IMR-90 (cell line): ENCODE results near the gene UBASH3A. TPM values are rescaled to one million over a fixed set of nuclear protein-coding genes. Genes with fewer than 3 reads are reported as not detected.

ENCODE experiments used
- ATAC-seq: fragments of 200-7000 bp; cut with Tn5 transposase; 2 replicates; pipeline ENCODE4 v1.9.1; 2020; ENCODE audit warnings: low read depth, mild to moderate bottlenecking, moderate library complexity
- BruUV-seq: library from RNA; stranded (reverse); fragments of 400-500 nt; replicated peaks from 2 replicates; lab custom pipeline; 2021; lab: Mats Ljungman, UMichigan
- CTCF ChIA-PET: fragments of 300-600 bp; formaldehyde crosslinking; extraction: SDS; loops from one replicate; lab custom pipeline; 2021; ENCODE audit warnings: antibody characterized with exemption; lab: Yijun Ruan, JAX
- POLR2A ChIA-PET: fragments of 300-600 bp; sonication (Branson Sonifier 250); formaldehyde crosslinking; loops from one replicate; lab custom pipeline; 2022; ENCODE audit warnings: antibody characterized with exemption; ENCODE audit not compliant: unreplicated experiment; lab: Charles Lee
- DNase-seq: peaks from one replicate; pipeline ENCODE4 v3.0.0; 2013
- H2AFZ ChIP-seq: replicated peaks from 2 replicates; pipeline ENCODE3; 2013; ENCODE audit warnings: low read length, mild to moderate bottlenecking; ENCODE audit not compliant: poor library complexity
- H2AK5ac ChIP-seq: 2 replicates; pipeline ENCODE4 v1.6.1; 2013; ENCODE audit warnings: low read depth, low read length, inconsistent platforms
- H2AK9ac ChIP-seq: replicated peaks from 2 replicates; pipeline ENCODE3; 2013; ENCODE audit warnings: mild to moderate bottlenecking, low read depth, low read length, moderate library complexity; ENCODE audit not compliant: poor library complexity
- H2BK120ac ChIP-seq: 2 replicates; pipeline ENCODE4 v1.6.1; 2013; ENCODE audit warnings: low read depth, low read length, inconsistent platforms
- H2BK15ac ChIP-seq: 3 replicates; pipeline ENCODE4 v1.6.1; 2013; ENCODE audit warnings: low read depth, low read length, inconsistent platforms
- H2BK20ac ChIP-seq: 2 replicates; pipeline ENCODE4 v1.6.1; 2013; ENCODE audit warnings: low read depth, mild to moderate bottlenecking, inconsistent platforms, low read length, moderate library complexity
- H2BK5ac ChIP-seq: 2 replicates; pipeline ENCODE4 v1.6.1; 2013; ENCODE audit warnings: mild to moderate bottlenecking, low read depth, low read length, inconsistent platforms; ENCODE audit not compliant: poor library complexity, severe bottlenecking
- H3K14ac ChIP-seq: replicated peaks from 2 replicates; pipeline ENCODE4 v1.6.1; 2013; ENCODE audit warnings: low read depth, low read length, inconsistent platforms
- H3K18ac ChIP-seq: 2 replicates; pipeline ENCODE4 v1.6.1; 2013; ENCODE audit warnings: low read depth, low read length, control low read depth
- H3K23ac ChIP-seq: 2 replicates; pipeline ENCODE4 v1.6.1; 2013; ENCODE audit warnings: low read depth, low read length, inconsistent platforms
- H3K27ac ChIP-seq: 2 replicates; pipeline ENCODE4 v1.5.1; 2013; ENCODE audit warnings: mild to moderate bottlenecking, control low read depth, low read length; ENCODE audit not compliant: insufficient read depth
- H3K27me3 ChIP-seq: 2 replicates; pipeline ENCODE4 v1.6.1; 2013; ENCODE audit warnings: low read length; ENCODE audit not compliant: control insufficient read depth, insufficient read depth
- H3K36me3 ChIP-seq: 2 replicates; pipeline ENCODE4 v1.6.1; 2013; ENCODE audit warnings: low read length, mixed read lengths; ENCODE audit not compliant: control insufficient read depth, insufficient read depth
- H3K4ac ChIP-seq: 2 replicates; pipeline ENCODE4 v1.6.1; 2013; ENCODE audit warnings: low read depth, low read length, inconsistent platforms
- H3K4me1 ChIP-seq: 2 replicates; pipeline ENCODE4 v1.6.1; 2013; ENCODE audit warnings: low read length, mixed read lengths; ENCODE audit not compliant: control insufficient read depth, insufficient read depth
- H3K4me2 ChIP-seq: 2 replicates; pipeline ENCODE4 v1.6.1; 2013; ENCODE audit warnings: low read depth, mild to moderate bottlenecking, control low read depth, low read length, moderate library complexity
- H3K4me3 ChIP-seq: 2 replicates; pipeline ENCODE4 v1.5.1; 2013; ENCODE audit warnings: low read depth, mild to moderate bottlenecking, control low read depth, low read length, moderate library complexity; ENCODE audit not compliant: insufficient read depth
- H3K56ac ChIP-seq: 2 replicates; pipeline ENCODE4 v1.6.1; 2013; ENCODE audit warnings: low read length, inconsistent platforms; ENCODE audit not compliant: insufficient read depth; ENCODE audit errors: extremely low read depth
- H3K79me1 ChIP-seq, 2 experiments: 2 replicates each; pipeline ENCODE4 v1.6.1; 2013; ENCODE audit warnings: low read length in 2 of 2, inconsistent platforms in 1 of 2, low read depth in 1 of 2
- H3K9ac ChIP-seq: 2 replicates; pipeline ENCODE4 v1.6.1; 2013; ENCODE audit warnings: low read depth, low read length, control low read depth
- H3K9me1 ChIP-seq: 2 replicates; pipeline ENCODE4 v1.6.1; 2013; ENCODE audit warnings: low read length, inconsistent platforms; ENCODE audit not compliant: insufficient read depth
- H3K9me3 ChIP-seq: 2 replicates; pipeline ENCODE4 v1.6.1; 2013; ENCODE audit warnings: low read length; ENCODE audit not compliant: control insufficient read depth, insufficient read depth
- H4K20me1 ChIP-seq: 2 replicates; pipeline ENCODE4 v1.6.1; 2013; ENCODE audit warnings: low read length, inconsistent platforms; ENCODE audit not compliant: insufficient read depth
- H4K5ac ChIP-seq: 2 replicates; pipeline ENCODE4 v1.6.1; 2013; ENCODE audit warnings: mild to moderate bottlenecking, low read depth, low read length, control low read depth
- H4K8ac ChIP-seq, 2 experiments: 2 replicates each; pipeline ENCODE4 v1.6.1; 2013; ENCODE audit warnings: low read depth in 2 of 2, low read length in 2 of 2, control low read depth in 1 of 2, inconsistent platforms in 1 of 2
- H4K91ac ChIP-seq: 2 replicates; pipeline ENCODE4 v1.6.1; 2013; ENCODE audit warnings: low read depth, low read length, inconsistent platforms; ENCODE audit not compliant: insufficient read depth
- BHLHE40 ChIP-seq: fragments of 150-350 bp; IDR thresholded peaks from 2 replicates; pipeline ENCODE4 v1.6.1; 2016; ENCODE audit warnings: mild to moderate bottlenecking, low read depth, low read length
- CEBPB ChIP-seq: IDR thresholded peaks from 2 replicates; pipeline ENCODE4 v1.6.1; 2012; ENCODE audit warnings: low read depth, low read length, improper control_type of control experiment
- CHD1 ChIP-seq: IDR thresholded peaks from 2 replicates; pipeline ENCODE4 v1.6.1; 2012; ENCODE audit warnings: low read depth, low read length, improper control_type of control experiment
- CTCF ChIP-seq: conservative IDR thresholded peaks from 2 replicates; pipeline ENCODE4 v1.5.1; 2012; ENCODE audit warnings: mild to moderate bottlenecking, low read depth, low read length, improper control_type of control experiment
- ELK1 ChIP-seq: fragments of 150-350 bp; IDR thresholded peaks from 2 replicates; pipeline ENCODE4 v1.6.1; 2016; ENCODE audit warnings: low read depth, mild to moderate bottlenecking, low read length, moderate library complexity, borderline replicate concordance
- FOS ChIP-seq: fragments of 150-350 bp; IDR thresholded peaks from 2 replicates; pipeline ENCODE4 v1.6.1; 2016; ENCODE audit warnings: low read depth, low read length
- MAFK ChIP-seq: IDR thresholded peaks from 2 replicates; pipeline ENCODE4 v1.6.1; 2012; ENCODE audit warnings: low read depth, low read length, improper control_type of control experiment
- MAZ ChIP-seq: IDR thresholded peaks from 2 replicates; pipeline ENCODE4 v1.6.1; 2012; ENCODE audit warnings: low read depth, mild to moderate bottlenecking, low read length, improper control_type of control experiment, moderate library complexity, borderline replicate concordance
- MXI1 ChIP-seq: IDR thresholded peaks from 2 replicates; pipeline ENCODE4 v1.6.1; 2012; ENCODE audit warnings: low read depth, mild to moderate bottlenecking, low read length, moderate library complexity, borderline replicate concordance
- NFE2L2 ChIP-seq: fragments of 150-350 bp; IDR thresholded peaks from 2 replicates; pipeline ENCODE4 v1.6.1; 2016; ENCODE audit warnings: low read depth, mild to moderate bottlenecking, low read length
- POLR2A ChIP-seq: IDR thresholded peaks from 2 replicates; pipeline ENCODE4 v1.6.1; 2012; ENCODE audit warnings: mild to moderate bottlenecking, low read depth, low read length
- RAD21 ChIP-seq: IDR thresholded peaks from 2 replicates; pipeline ENCODE4 v1.6.1; 2012; ENCODE audit warnings: low read length, improper control_type of control experiment
- RCOR1 ChIP-seq: IDR thresholded peaks from 2 replicates; pipeline ENCODE4 v1.6.1; 2012; ENCODE audit warnings: mild to moderate bottlenecking, low read length, improper control_type of control experiment; ENCODE audit not compliant: insufficient replicate concordance
- RFX5 ChIP-seq: IDR thresholded peaks from 2 replicates; pipeline ENCODE4 v1.8.0; 2012; ENCODE audit warnings: low read depth, mild to moderate bottlenecking, low read length, moderate library complexity
- SMC3 ChIP-seq: fragments of 150-350 bp; IDR thresholded peaks from 2 replicates; pipeline ENCODE4 v1.6.1; 2016; ENCODE audit warnings: low read depth, mild to moderate bottlenecking, antibody characterized with exemption, low read length, moderate library complexity
- USF2 ChIP-seq: fragments of 150-350 bp; IDR thresholded peaks from 2 replicates; pipeline ENCODE4 v1.6.1; 2017; ENCODE audit warnings: mild to moderate bottlenecking, antibody characterized with exemption, low read length, low read depth
- WGBS, 2 experiments: methylation state at CpG; one replicate each; pipeline versions ENCODE4 v1.1.5 to v1.1.7; 2013; ENCODE audit warnings: missing lambda C conversion rate in 2 of 2; ENCODE audit not compliant: insufficient read length in 1 of 2; ENCODE audit errors: extremely low coverage in 2 of 2; 5-methylcytosine and 5-hydroxymethylcytosine counted together
- dilution Hi-C: fragments of 300-500 bp; cut with HindIII; formaldehyde crosslinking; loops from one replicate; pipeline ENCODE4 v1.14.3; 2018; ENCODE audit warnings: low sequenced_read_pairs; ENCODE audit not compliant: unreplicated experiment
- in situ Hi-C: fragments of 300-500 bp; cut with MboI; formaldehyde crosslinking; loops from 3 replicates; pipeline ENCODE4 v1.14.3; 2019; ENCODE audit warnings: low sequenced_read_pairs, inconsistent platforms, mixed read lengths
- intact Hi-C: fragments of 100-400 bp; cut with micrococcal nuclease; formaldehyde crosslinking; loops from 2 replicates; pipeline ENCODE4 v1.10.0; 2022
- polyA plus RNA-seq, 3 experiments: library from polyadenylated mRNA; depleted of rRNA; stranded (reverse); fragments of >200 nt; gene quantifications; 2 replicates each; pipeline ENCODE4 v1.2.3, GENCODE V29; 2012; ENCODE audit warnings: low replicate concordance in 1 of 3
- total RNA-seq: library from RNA; depleted of rRNA; stranded (reverse); fragments of >200 nt; gene quantifications from 2 replicates; pipeline ENCODE4 v1.2.3, GENCODE V29; 2012

Gene UBASH3A
- total and polyA plus RNA-seq, 2 of the 4 experiments (the other 2 are of a cell fraction): not detected

- no peak overlapping the region for H2BK15ac ChIP-seq
- H3K4me3 ChIP-seq: no peak overlapping the region
- no peaks in the 10 kb centered on the region for H3K4me1 ChIP-seq
- no peak overlapping the region for H2BK5ac ChIP-seq
- no peak overlapping the region for H3K9ac ChIP-seq
- intact Hi-C loops (no loop called here), dilution Hi-C loops (no loop called here), in situ Hi-C loops (no loop called here)
- ChIA-PET POLR2A (no interaction called here), CTCF (no interaction called here)
- DNase-seq: no peak
- H3K9me3 ChIP-seq: no peaks in the 10 kb centered on the region
- H3K4ac ChIP-seq: no peak overlapping the region
- H3K27ac ChIP-seq: no peak overlapping the region
- H4K5ac ChIP-seq: no peak overlapping the region
- H4K8ac ChIP-seq: no peak overlapping the region
- no peak for TF ChIP-seq MAFK
- TF ChIP-seq CHD1: no peak
- TF ChIP-seq RFX5: no peak
- no peak for TF ChIP-seq RAD21
- TF ChIP-seq CEBPB: no peak
- no peak for TF ChIP-seq SMC3
- TF ChIP-seq MXI1: no peak
- TF ChIP-seq MAZ: no peak
- no peak for TF ChIP-seq RCOR1
- TF ChIP-seq FOS: no peak
- TF ChIP-seq CTCF: no peak
- no peak for TF ChIP-seq ELK1
- TF ChIP-seq BHLHE40: no peak
- TF ChIP-seq USF2: no peak
- no peak for TF ChIP-seq POLR2A
- no peak for TF ChIP-seq NFE2L2
- no CpG with 5 or more reads among the region's 4 CpGs for WGBS, 2 experiments
- no peak overlapping the region for H3K14ac ChIP-seq
- no peak overlapping the region for H3K18ac ChIP-seq
- BruUV-seq: no TSS peak
- no peak for ATAC-seq
- H3K79me1 ChIP-seq: no peaks in the 10 kb centered on the region
- H2AK5ac ChIP-seq: no peak overlapping the region
- H4K91ac ChIP-seq: no peak overlapping the region
- no peak overlapping the region for H2BK20ac ChIP-seq
- H4K20me1 ChIP-seq: no peaks in the 10 kb centered on the region
- no peaks in the 10 kb centered on the region for H3K36me3 ChIP-seq
- H3K56ac ChIP-seq: no peak overlapping the region
- peaks cover 17% of the 10 kb centered on the region; the same call in 1 of the 2 replicates for H3K27me3 ChIP-seq
- no peaks in the 10 kb centered on the region for H3K9me1 ChIP-seq
- no peak overlapping the region for H2BK120ac ChIP-seq
- no peak overlapping the region for H2AFZ ChIP-seq
- H2AK9ac ChIP-seq: no peak overlapping the region
- no peak overlapping the region for H3K4me2 ChIP-seq
- no peak overlapping the region for H3K23ac ChIP-seq
Observed at GRCh38 chr21:42481169-42481568, 77.5 kb downstream of the UBASH3A start.
